Smooth muscle cell (in vitro differentiated cells): ENCODE measurements around the gene SCYGR8. TPM values are rescaled to one million over a fixed set of nuclear protein-coding genes. Genes with fewer than 3 reads are reported as not detected.
"Not testable (repeated sequence)": the region's sequence is repeated elsewhere in the genome, so short reads cannot be mapped to it uniquely, and the experiment has no call there.

Source experiments
- DNase-seq: peaks from one replicate; lab custom pipeline; 2025; ENCODE audit not compliant: unreplicated experiment; lab: John Stamatoyannopoulos, UW
- H2AFZ ChIP-seq: fragments of 200-600 bp; sonication (generic); 2 replicates; pipeline ENCODE4 v1.6.0; 2016; ENCODE audit warnings: antibody characterized with exemption, low read depth, mild to moderate bottlenecking
- H3F3A ChIP-seq: fragments of 200-600 bp; sonication (generic); 2 replicates; pipeline ENCODE4 v1.6.0; 2017; ENCODE audit warnings: antibody characterized with exemption, low read depth
- H3K27ac ChIP-seq: fragments of 200-600 bp; sonication (generic); 2 replicates; pipeline ENCODE4 v1.5.1; 2016; ENCODE audit warnings: low read depth, mild to moderate bottlenecking
- H3K27me3 ChIP-seq: fragments of 200-600 bp; sonication (generic); 2 replicates; pipeline ENCODE4 v1.6.1; 2016; ENCODE audit warnings: low read depth, mild to moderate bottlenecking
- H3K36me3 ChIP-seq: fragments of 200-600 bp; sonication (generic); 2 replicates; pipeline ENCODE4 v1.5.1; 2016; ENCODE audit warnings: low read depth
- H3K4me1 ChIP-seq: fragments of 200-600 bp; sonication (generic); 2 replicates; pipeline ENCODE4 v1.5.1; 2016; ENCODE audit warnings: low read depth
- H3K4me2 ChIP-seq: fragments of 200-600 bp; sonication (generic); 2 replicates; pipeline ENCODE4 v1.6.0; 2016; ENCODE audit warnings: mild to moderate bottlenecking
- H3K4me3 ChIP-seq: fragments of 200-600 bp; sonication (generic); 2 replicates; pipeline ENCODE4 v1.5.1; 2016; ENCODE audit warnings: mild to moderate bottlenecking
- H3K79me2 ChIP-seq: fragments of 200-600 bp; sonication (generic); 2 replicates; pipeline ENCODE4 v1.6.0; 2016; ENCODE audit warnings: low read depth, mild to moderate bottlenecking
- H3K9ac ChIP-seq: fragments of 200-600 bp; sonication (generic); 2 replicates; pipeline ENCODE4 v1.6.0; 2016; ENCODE audit warnings: low read depth
- H3K9me3 ChIP-seq: fragments of 200-600 bp; sonication (generic); replicated peaks from 2 replicates; pipeline ENCODE4 v1.5.1; 2016; ENCODE audit warnings: low read depth
- H4K20me1 ChIP-seq: fragments of 200-600 bp; sonication (generic); 2 replicates; pipeline ENCODE4 v1.6.0; 2016; ENCODE audit warnings: low read depth
- WGBS: methylation state at CpG from one replicate; pipeline ENCODE4 v1.1.7; 2016; ENCODE audit warnings: low lambda C conversion rate; 5-methylcytosine and 5-hydroxymethylcytosine counted together
- polyA plus RNA-seq: library from polyadenylated mRNA; unstranded; fragments of >200 nt; fragmentation: Nextera tagmentation; extraction: Ambion mirVana; gene quantifications from 2 replicates; pipeline ENCODE4 v1.2.1, GENCODE V29; 2016
- total RNA-seq: library from RNA; depleted of rRNA; stranded (reverse); fragments of >200 nt; gene quantifications from 2 replicates; pipeline ENCODE4 v1.2.3, GENCODE V29; 2014
- TF ChIP-seq, protein P1 (sequence below): fragments of 200-600 bp; sonication (generic); IDR thresholded peaks from 2 replicates; pipeline ENCODE4 v1.5.1; 2017; ENCODE audit warnings: borderline replicate concordance, mild to moderate bottlenecking, antibody characterized with exemption; ENCODE audit not compliant: insufficient read depth, poor library complexity, severe bottlenecking

Gene SCYGR8
- total and polyA plus RNA-seq, 2 experiments from 2014 or later, result not detected

GRCh38 chr2:227728035-227728434 lies 17.7 kb upstream of the SCYGR8 start, which contains the start of gene SCYGR7:
Gene SCYGR7, plus strand, starts transcription at chr2:227728335. Its CDS starts 0 bp downstream, at chr2:227728335.
- Histone ChIP-seq H2AFZ (no peak within 1 kb of the TSS), H3F3A (no peaks in the 10 kb centered on the region), H4K20me1 (no peaks in the 10 kb centered on the region), H3K79me2 (no peaks in the 10 kb centered on the region), H3K27me3 (no peaks in the 10 kb centered on the region), H3K4me3 (no peak within 1 kb of the TSS), H3K9me3 (no peaks in the 10 kb centered on the region), H3K4me1 (no peaks in the 10 kb centered on the region), H3K9ac (no peak within 1 kb of the TSS), H3K4me2 (no peak within 1 kb of the TSS), H3K27ac (no peak within 1 kb of the TSS), H3K36me3 (no peaks in the 10 kb centered on the region)
- TF ChIP-seq, protein P1, sequence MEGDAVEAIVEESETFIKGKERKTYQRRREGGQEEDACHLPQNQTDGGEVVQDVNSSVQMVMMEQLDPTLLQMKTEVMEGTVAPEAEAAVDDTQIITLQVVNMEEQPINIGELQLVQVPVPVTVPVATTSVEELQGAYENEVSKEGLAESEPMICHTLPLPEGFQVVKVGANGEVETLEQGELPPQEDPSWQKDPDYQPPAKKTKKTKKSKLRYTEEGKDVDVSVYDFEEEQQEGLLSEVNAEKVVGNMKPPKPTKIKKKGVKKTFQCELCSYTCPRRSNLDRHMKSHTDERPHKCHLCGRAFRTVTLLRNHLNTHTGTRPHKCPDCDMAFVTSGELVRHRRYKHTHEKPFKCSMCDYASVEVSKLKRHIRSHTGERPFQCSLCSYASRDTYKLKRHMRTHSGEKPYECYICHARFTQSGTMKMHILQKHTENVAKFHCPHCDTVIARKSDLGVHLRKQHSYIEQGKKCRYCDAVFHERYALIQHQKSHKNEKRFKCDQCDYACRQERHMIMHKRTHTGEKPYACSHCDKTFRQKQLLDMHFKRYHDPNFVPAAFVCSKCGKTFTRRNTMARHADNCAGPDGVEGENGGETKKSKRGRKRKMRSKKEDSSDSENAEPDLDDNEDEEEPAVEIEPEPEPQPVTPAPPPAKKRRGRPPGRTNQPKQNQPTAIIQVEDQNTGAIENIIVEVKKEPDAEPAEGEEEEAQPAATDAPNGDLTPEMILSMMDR, result no peak
- WGBS, result 92% methylated on average over 5 of the region's 5 CpGs
- DNase-seq, result no peak

DNA sequence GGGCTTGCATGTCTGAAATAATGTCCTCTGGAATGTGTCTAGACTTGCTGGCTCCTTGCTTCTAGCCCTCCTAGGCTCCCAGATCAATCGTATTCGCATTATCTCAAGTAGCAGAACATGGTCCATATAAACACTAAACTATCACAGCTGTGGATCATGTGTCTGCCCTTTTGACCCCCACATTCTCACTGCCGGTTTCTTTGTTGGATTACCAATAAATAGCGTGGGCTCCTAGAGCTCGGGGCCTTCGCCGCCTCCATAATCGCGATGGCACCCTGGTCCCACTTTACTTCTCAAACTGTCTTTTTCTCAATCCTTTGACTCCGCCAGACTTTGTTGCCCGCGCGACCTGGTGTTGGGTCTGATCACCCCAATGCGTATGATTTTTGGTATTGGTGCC lies 6.3 kb upstream of the SCYGR8 start:
- Histone ChIP-seq H3K4me2 (no peak overlapping the region), H3F3A (no peaks in the 10 kb centered on the region), H3K9ac (no peak overlapping the region), H3K27me3 (no peaks in the 10 kb centered on the region), H3K4me3 (no peak overlapping the region), H3K36me3 (no peaks in the 10 kb centered on the region), H3K4me1 (no peaks in the 10 kb centered on the region), H3K27ac (peak overlapping the region; percentile 53), H4K20me1 (no peaks in the 10 kb centered on the region), H3K79me2 (no peaks in the 10 kb centered on the region), H2AFZ (peak overlapping the region; percentile 5), H3K9me3 (no peaks in the 10 kb centered on the region)
- no peak for DNase-seq
- WGBS, result 50% methylated on average over 14 of the region's 14 CpGs
- TF ChIP-seq, protein P1, result no peak

DNA sequence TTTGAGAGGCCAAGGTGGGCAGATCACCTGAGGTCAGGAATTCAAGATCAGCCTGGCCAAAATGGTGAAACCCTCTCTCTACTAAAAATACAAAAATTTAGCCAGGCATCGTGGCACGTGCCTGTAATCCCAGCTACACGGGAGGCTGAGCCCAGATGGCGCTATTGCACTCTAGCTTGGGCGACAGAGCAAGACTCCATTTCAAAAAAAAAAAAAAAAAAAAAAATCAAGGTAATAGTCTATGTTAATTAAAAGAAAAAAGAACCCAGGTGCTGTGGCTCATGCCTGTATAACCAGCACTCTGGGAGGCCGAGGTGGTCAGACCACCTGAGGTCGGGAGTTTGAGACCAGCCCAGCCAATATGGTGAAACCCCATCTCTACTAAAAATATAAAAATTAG lies 5.0 kb upstream of the SCYGR8 start:
- not testable (repeated sequence) for H2AFZ ChIP-seq, H3K27me3 ChIP-seq, H3K27ac ChIP-seq, H3K4me1 ChIP-seq, DNase-seq, H3K79me2 ChIP-seq, H3K36me3 ChIP-seq, H3F3A ChIP-seq, H3K9me3 ChIP-seq, H4K20me1 ChIP-seq, H3K4me3 ChIP-seq, H3K9ac ChIP-seq, H3K4me2 ChIP-seq
- WGBS, result 70% methylated on average over 7 of the region's 7 CpGs

DNA sequence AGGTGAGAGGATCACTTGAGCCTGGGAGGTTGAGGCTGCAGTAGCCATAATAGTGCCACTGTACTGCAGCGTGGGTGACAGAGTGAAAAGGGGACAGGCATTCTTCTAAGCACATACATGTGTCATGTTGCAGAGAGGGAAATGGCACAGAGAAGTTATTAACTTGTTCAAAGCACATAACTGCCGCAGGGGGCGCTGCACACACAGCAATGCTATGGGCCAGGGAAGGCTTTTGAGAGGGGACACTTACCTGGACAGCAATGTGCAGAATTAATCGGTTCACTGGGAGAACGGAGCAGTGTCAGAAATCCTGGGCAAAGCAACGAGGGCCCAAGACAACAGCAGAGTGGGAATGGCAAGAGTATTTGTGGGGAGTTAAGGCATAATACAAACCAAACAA lies 2.4 kb downstream of the SCYGR8 start:
- no peaks in the 10 kb centered on the region for H4K20me1 ChIP-seq
- no peak overlapping the region for H3K9ac ChIP-seq
- no peaks in the 10 kb centered on the region for H3K9me3 ChIP-seq
- DNase-seq, result no peak
- H3K36me3 ChIP-seq, result no peaks in the 10 kb centered on the region
- no peaks in the 10 kb centered on the region for H3F3A ChIP-seq
- H2AFZ ChIP-seq, result no peak overlapping the region
- no peaks in the 10 kb centered on the region for H3K4me1 ChIP-seq
- H3K79me2 ChIP-seq, result no peaks in the 10 kb centered on the region
- no peak overlapping the region for H3K27ac ChIP-seq
- TF ChIP-seq, protein P1, result peak; percentile 35
- no peaks in the 10 kb centered on the region for H3K27me3 ChIP-seq
- H3K4me3 ChIP-seq, result no peak overlapping the region
- no peak overlapping the region for H3K4me2 ChIP-seq
- WGBS, result 59% methylated on average over 6 of the region's 6 CpGs

DNA sequence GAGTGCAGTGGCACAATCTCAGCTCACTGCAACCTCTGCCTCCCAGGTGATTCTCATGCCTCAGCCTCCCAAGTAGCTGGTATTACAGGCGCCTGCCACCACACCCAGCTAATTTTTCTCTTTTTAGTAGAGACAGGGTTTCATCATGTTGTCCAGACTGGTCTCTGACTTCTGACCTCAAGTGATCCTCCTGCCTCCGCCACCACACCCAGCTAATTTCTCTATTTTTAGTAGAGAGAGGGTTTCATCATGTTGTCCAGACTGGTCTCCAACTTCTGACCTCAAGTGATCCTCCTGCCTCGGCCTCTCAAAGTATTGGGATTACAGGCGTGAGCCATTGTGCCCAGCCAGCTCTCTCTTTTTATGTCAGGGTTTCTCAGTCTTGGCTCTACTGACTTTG lies 10.6 kb downstream of the SCYGR8 start:
- H3F3A ChIP-seq, DNase-seq, H3K27ac ChIP-seq, H3K36me3 ChIP-seq, H4K20me1 ChIP-seq, H3K79me2 ChIP-seq, H3K4me2 ChIP-seq, H3K9ac ChIP-seq, H3K4me3 ChIP-seq, H3K9me3 ChIP-seq, H3K27me3 ChIP-seq, H2AFZ ChIP-seq, H3K4me1 ChIP-seq: not testable (repeated sequence)
- 74% methylated on average over 4 of the region's 4 CpGs for WGBS
